OCI-LY1 (cell line): Measurements from ENCODE around the gene WDR55.

Source experiments
- EZH2 ChIP-seq: fragments of 200-600 bp; sonication (generic), shearing (Covaris generic); IDR thresholded peaks from 2 replicates; pipeline ENCODE4 v1.8.0; 2017; ENCODE audit warnings: borderline replicate concordance, mixed run types, mild to moderate bottlenecking, antibody characterized with exemption, low read length, moderate library complexity, mixed read lengths
- TF ChIP-seq, protein P1 (sequence below): fragments of 200-600 bp; sonication (generic), shearing (Covaris generic); IDR thresholded peaks from 2 replicates; pipeline ENCODE4 v1.5.1; 2017; ENCODE audit warnings: mild to moderate bottlenecking, antibody characterized with exemption, low read length, moderate library complexity, mixed read lengths

GRCh38 chr5:140674629-140675028, 9.9 kb downstream of the WDR55 start:
- TF ChIP-seq, protein P1, sequence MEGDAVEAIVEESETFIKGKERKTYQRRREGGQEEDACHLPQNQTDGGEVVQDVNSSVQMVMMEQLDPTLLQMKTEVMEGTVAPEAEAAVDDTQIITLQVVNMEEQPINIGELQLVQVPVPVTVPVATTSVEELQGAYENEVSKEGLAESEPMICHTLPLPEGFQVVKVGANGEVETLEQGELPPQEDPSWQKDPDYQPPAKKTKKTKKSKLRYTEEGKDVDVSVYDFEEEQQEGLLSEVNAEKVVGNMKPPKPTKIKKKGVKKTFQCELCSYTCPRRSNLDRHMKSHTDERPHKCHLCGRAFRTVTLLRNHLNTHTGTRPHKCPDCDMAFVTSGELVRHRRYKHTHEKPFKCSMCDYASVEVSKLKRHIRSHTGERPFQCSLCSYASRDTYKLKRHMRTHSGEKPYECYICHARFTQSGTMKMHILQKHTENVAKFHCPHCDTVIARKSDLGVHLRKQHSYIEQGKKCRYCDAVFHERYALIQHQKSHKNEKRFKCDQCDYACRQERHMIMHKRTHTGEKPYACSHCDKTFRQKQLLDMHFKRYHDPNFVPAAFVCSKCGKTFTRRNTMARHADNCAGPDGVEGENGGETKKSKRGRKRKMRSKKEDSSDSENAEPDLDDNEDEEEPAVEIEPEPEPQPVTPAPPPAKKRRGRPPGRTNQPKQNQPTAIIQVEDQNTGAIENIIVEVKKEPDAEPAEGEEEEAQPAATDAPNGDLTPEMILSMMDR: no peak
- no peak for TF ChIP-seq EZH2
